K562 (cell line): ENCODE data around the gene TRIM23. TPM values are rescaled to one million over a fixed set of nuclear protein-coding genes. Genes with fewer than 3 reads are reported as not detected.

Experiments used
- BMI1 ChIP-seq: fragments of 150-350 bp; IDR thresholded peaks from 2 replicates; pipeline ENCODE4 v1.6.1; 2014; ENCODE audit warnings: low read length
- E2F1 ChIP-seq: sonication (generic); formaldehyde crosslinking; IDR thresholded peaks from 2 replicates; pipeline ENCODE4 v1.8.1; 2023; ENCODE audit warnings: mild to moderate bottlenecking, missing genetic modification reagents, moderate library complexity
- E2F6 ChIP-seq, 2 experiments: IDR thresholded peaks; 2 replicates each; pipeline ENCODE4 v1.6.1; 2011; ENCODE audit warnings: borderline replicate concordance in 1 of 2, control low read depth in 1 of 2, low read depth in 1 of 2, low read length in 1 of 2, mild to moderate bottlenecking in 1 of 2, mixed read lengths in 1 of 2, moderate library complexity in 1 of 2; ENCODE audit not compliant: insufficient read depth in 1 of 2, insufficient read length in 1 of 2, poor library complexity in 1 of 2, severe bottlenecking in 1 of 2; ENCODE audit errors: extremely low read depth in 1 of 2
- EGR1 ChIP-seq: fragments of 450-650 bp; conservative IDR thresholded peaks from 2 replicates; pipeline ENCODE4 v1.6.1; 2017; ENCODE audit warnings: mild to moderate bottlenecking
- ELF4 ChIP-seq: fragments of 450-650 bp; formaldehyde crosslinking; IDR thresholded peaks from 2 replicates; pipeline ENCODE4 v1.4.0; 2022; ENCODE audit warnings: missing genetic modification characterization
- KLF13 ChIP-seq: fragments of 450-650 bp; IDR thresholded peaks from 2 replicates; pipeline ENCODE4 v1.6.1; 2016; ENCODE audit warnings: missing genetic modification characterization, low read depth, mild to moderate bottlenecking, missing compliant biosample characterization, moderate library complexity, borderline replicate concordance
- MTA3 ChIP-seq: fragments of 450-650 bp; formaldehyde crosslinking; IDR thresholded peaks from 2 replicates; pipeline ENCODE4 v1.6.1; 2017; ENCODE audit warnings: mild to moderate bottlenecking, borderline replicate concordance
- RHOXF2B ChIP-seq: fragments of 250-450 bp; sonication (Bioruptor Pico); conservative IDR thresholded peaks from 2 replicates; pipeline ENCODE4 v1.5.1; 2021
- RUNX1 ChIP-seq: sonication (generic); IDR thresholded peaks from 2 replicates; pipeline ENCODE4 v1.6.1; 2016; ENCODE audit warnings: antibody characterized with exemption, low read depth
- SMAD1 ChIP-seq: fragments of 150-350 bp; IDR thresholded peaks from 2 replicates; pipeline ENCODE4 v1.6.1; 2014; ENCODE audit warnings: low read length, low read depth; ENCODE audit not compliant: partially characterized antibody
- STAT5B ChIP-seq: fragments of 250-450 bp; sonication (Bioruptor Pico); IDR thresholded peaks from 2 replicates; pipeline ENCODE4 v1.8.0; 2021; ENCODE audit warnings: mild to moderate bottlenecking, inconsistent platforms
- STAT6 ChIP-seq: sonication (generic); formaldehyde crosslinking; IDR thresholded peaks from 2 replicates; pipeline ENCODE4 v1.8.1; 2023; ENCODE audit warnings: mild to moderate bottlenecking, missing genetic modification reagents
- TRIM24 ChIP-seq, 2 experiments: fragments of 450-650 bp; IDR thresholded peaks; 2 replicates each; pipeline ENCODE4 v1.6.1; 2016
- ZNF197 ChIP-seq: fragments of 200-800 bp; sonication (Bioruptor generic); IDR thresholded peaks from 2 replicates; pipeline ENCODE4 v1.6.1; 2016; ENCODE audit warnings: low read depth, missing genetic modification characterization, missing compliant biosample characterization
- ZNF282 ChIP-seq: sonication (generic); formaldehyde crosslinking; IDR thresholded peaks from 2 replicates; pipeline ENCODE4 v1.8.1; 2023; ENCODE audit warnings: missing genetic modification reagents
- ZNF3 ChIP-seq: fragments of 250-450 bp; sonication (Bioruptor Pico); IDR thresholded peaks from 2 replicates; pipeline ENCODE4 v1.5.0; 2021; ENCODE audit warnings: mild to moderate bottlenecking, moderate library complexity
- ZNF316 ChIP-seq: fragments of 450-650 bp; IDR thresholded peaks from 2 replicates; pipeline ENCODE4 v1.6.1; 2016
- ZNF444 ChIP-seq: fragments of 250-450 bp; sonication (Bioruptor Pico); IDR thresholded peaks from 2 replicates; pipeline ENCODE4 v1.4.0; 2020; ENCODE audit warnings: mild to moderate bottlenecking, moderate library complexity
- ZNF586 ChIP-seq: fragments of 450-650 bp; formaldehyde crosslinking; conservative IDR thresholded peaks from 2 replicates; pipeline ENCODE4 v1.4.0; 2020; ENCODE audit warnings: mild to moderate bottlenecking, moderate library complexity
- ZNF79 ChIP-seq: fragments of 250-450 bp; sonication (Bioruptor Pico); IDR thresholded peaks from 2 replicates; pipeline ENCODE4 v1.4.0; 2020; ENCODE audit warnings: low read depth, mild to moderate bottlenecking, moderate library complexity
- ZSCAN29 ChIP-seq: fragments of 450-650 bp; IDR thresholded peaks from 2 replicates; pipeline ENCODE4 v1.6.1; 2017
- polyA plus RNA-seq, 8 experiments: library from polyadenylated mRNA; depleted of rRNA in 4 of 8; stranded (reverse) in 5 of 8; unstranded in 3 of 8; fragments of >200 nt; fragmentation: Nextera tagmentation in 2 of 8; fragmentation: Illumina TruSeq in 1 of 8; extraction: Ambion mirVana in 2 of 8; extraction: Trizol in 1 of 8; gene quantifications; 2 replicates each; pipeline versions ENCODE4 v1.2.1 to v1.2.3, GENCODE V29; 2011 to 2014; ENCODE audit warnings: inconsistent platforms in 1 of 8, missing spikeins in 1 of 8
- total RNA-seq, 7 experiments: library from RNA; depleted of rRNA in 6 of 7; stranded (reverse); fragments of >200 nt in 6 of 7; fragmentation: Illumina TruSeq in 2 of 7; extraction: Trizol in 2 of 7; gene quantifications; 2 replicates each; pipeline versions ENCODE4 v1.2.1 to v1.2.3, GENCODE V29; 2011 to 2021; ENCODE audit warnings: low replicate concordance in 1 of 7
- TF ChIP-seq, protein P1 (sequence below): IDR thresholded peaks from 2 replicates; pipeline ENCODE4 v1.6.1; 2012; ENCODE audit warnings: low read depth, low read length, improper control_type of control experiment, borderline replicate concordance

TRIM23 gene
- total and polyA plus RNA-seq, 9 of the 15 experiments (the other 6 are each of a cell fraction or from before 2014, with no cell fraction given), result 2.4 to 8.5 (median 4.9) TPM

GRCh38 chr5:65624571-65625555, 730 bp upstream of the TRIM23 start, which contains the start of the genes SHLD3 and TRAPPC13 (continued):
- TF ChIP-seq ZNF586 (CRISPR knock-in tag) (no peak), STAT5B (no peak), TRIM24 (IDR thresholded peaks at IDR 0.05) (no peak), ZSCAN29 (no peak), E2F1 (no peak), RUNX1 (no peak), ZNF444 (CRISPR knock-in tag) (no peak), E2F6 (IDR thresholded peaks at IDR 0.05; ENCODE audit: borderline replicate concordance in 1 of 2, extremely low read depth in 1 of 2, insufficient read depth in 1 of 2, insufficient read length in 1 of 2, low read depth in 1 of 2, low read length in 1 of 2, poor library complexity in 1 of 2, severe bottlenecking in 1 of 2) (peak; percentile 28 to 36), ZNF197 (CRISPR knock-in tag) (peak; percentile 90), STAT6 (CRISPR knock-in tag) (no peak), ZNF316 (no peak), KLF13 (no peak; the same call in 1 of the 2 replicates), RHOXF2B (CRISPR knock-in tag) (no peak), BMI1 (no peak), EGR1 (no peak), SMAD1 (no peak), ZNF282 (no peak), ZNF3 (CRISPR knock-in tag) (no peak), ELF4 (CRISPR knock-in tag) (0 out of 2 replicates have a peak, but pooled peaks have one; percentile 13), MTA3 (peak; percentile 95), ZNF79 (CRISPR knock-in tag) (no peak)
- TF ChIP-seq, protein P1, sequence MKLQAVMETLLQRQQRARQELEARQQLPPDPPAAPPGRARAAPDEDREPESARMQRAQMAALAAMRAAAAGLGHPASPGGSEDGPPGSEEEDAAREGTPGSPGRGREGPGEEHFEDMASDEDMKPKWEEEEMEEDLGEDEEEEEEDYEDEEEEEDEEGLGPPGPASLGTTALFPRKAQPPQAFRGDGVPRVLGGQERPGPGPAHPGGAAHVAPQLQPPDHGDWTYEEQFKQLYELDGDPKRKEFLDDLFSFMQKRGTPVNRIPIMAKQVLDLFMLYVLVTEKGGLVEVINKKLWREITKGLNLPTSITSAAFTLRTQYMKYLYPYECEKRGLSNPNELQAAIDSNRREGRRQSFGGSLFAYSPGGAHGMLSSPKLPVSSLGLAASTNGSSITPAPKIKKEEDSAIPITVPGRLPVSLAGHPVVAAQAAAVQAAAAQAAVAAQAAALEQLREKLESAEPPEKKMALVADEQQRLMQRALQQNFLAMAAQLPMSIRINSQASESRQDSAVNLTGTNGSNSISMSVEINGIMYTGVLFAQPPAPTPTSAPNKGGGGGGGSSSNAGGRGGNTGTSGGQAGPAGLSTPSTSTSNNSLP, result no peak
